ENCODE measurements around the gene PCIF1.

PCIF1 gene

GRCh38 chr20:45997187-45997586 is 62.7 kb downstream of the PCIF1 start:
- no peak for DNase-seq
